HT1080 (cell line): ENCODE results near the gene ATP13A5. TPM values are rescaled to one million over a fixed set of nuclear protein-coding genes. Genes with fewer than 3 reads are reported as not detected.
A peak's percentile ranks its signal among the peaks of the same experiment; 100 is the strongest.

ENCODE experiments used
- DNase-seq: peaks from one replicate; pipeline ENCODE4 v3.0.0-alpha.2; 2015; ENCODE audit warnings: low read depth
- total RNA-seq: library from RNA; depleted of rRNA; stranded (reverse); fragments of >200 nt; shearing (Covaris generic); gene quantifications from 2 replicates; pipeline ENCODE4 v1.2.3, GENCODE V29; 2014

The ATP13A5 gene
- total RNA-seq, 1 experiment from 2014 or later, result not detected

DNA sequence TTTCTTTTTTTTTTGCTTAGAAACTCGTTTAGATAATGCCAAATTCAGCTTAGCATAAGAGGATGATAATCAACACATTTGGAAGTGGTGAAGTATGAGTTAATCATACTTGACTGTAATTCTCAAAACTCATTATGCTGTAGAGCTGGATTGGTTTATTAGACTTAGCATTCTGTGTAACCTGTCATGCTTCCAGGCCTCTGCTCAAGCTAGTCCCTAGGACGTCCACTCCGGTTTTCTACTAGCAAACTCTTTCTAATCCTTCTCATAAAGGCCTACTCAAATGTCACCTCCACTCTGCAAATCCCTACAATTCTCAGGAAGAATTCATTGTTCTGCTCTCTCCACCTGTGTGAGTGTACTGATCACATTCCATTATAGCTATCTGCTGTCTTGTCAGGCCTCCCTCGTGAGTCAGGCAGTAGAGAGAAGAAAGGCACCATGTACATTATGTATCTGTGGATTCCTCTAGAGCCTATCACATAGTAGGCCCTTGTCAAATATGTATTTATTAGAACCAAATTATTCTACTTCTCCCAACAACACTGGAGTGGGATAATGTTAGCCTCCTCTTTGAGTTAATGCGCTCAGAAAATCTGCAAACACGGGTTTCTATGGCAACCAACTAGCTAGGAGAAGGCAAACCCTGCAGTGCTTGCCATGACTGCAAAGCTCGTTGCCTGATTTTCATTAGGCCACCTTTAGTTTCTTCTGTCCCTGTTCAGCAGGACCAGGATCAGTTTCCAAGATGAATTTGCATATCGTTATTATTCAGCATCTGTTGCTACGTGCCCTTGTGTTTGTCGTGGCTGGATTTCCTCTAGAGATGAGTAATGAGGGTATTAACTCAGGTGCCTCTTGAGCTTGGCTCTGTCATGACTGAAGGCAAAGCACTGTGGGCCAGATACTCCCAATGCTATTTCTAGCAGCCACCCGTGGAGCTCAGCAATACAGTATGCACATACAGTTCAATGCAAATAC is 30.7 kb downstream of the ATP13A5 start:
- peak; percentile 43 for DNase-seq

DNA sequence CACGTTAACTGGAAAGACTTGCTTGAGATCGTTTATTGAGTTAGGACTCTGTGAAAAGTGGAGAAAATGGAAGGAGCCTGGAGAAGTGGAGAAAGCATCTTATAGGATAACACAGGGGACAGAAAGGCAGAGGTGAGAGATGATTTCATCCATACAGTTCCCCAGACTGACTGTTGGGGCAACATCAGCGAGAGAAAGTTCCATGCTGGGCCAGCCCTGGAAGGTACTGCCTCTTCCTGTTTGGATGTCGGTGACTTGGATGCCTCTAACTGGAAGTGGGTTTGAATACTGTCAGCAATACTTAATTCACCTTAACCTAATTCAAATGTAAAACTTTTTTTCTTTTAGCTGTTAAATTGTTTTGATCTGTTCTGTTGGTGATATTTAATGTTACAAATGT is 32.3 kb downstream of the ATP13A5 start:
- peak; percentile 20 for DNase-seq

- DNase-seq, result peak; percentile 29
These were observed 33.1 kb downstream of the ATP13A5 start for GRCh38 chr3:193345431-193345830.

GRCh38 chr3:193344486-193344885 is 34.1 kb downstream of the ATP13A5 start:
- no peak for DNase-seq

DNA sequence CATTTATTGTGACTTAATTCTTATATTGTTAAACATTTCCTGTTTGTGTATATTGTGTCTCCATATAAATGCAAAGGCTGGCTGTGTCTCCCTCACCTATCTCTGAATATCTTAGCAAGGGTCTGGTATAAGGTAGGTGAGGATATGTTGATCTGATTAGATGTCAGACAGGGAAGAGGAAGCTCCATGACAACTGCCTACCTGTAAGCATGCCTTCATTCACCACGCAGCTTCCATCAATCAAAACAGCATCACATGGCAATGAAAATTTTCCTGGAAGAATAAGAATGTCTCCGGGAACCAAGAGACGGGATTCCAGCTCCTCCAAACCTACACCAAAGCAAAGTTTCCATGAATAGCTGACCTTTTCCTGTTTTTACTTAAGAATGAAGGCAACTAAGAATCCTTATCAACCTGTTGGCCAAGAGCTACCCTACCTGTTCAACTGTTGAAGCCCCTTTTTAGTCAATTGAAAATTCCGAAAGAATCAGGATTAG is 34.8 kb downstream of the ATP13A5 start:
- no peak for DNase-seq

- no peak for DNase-seq
These were observed 36.0 kb downstream of the ATP13A5 start for GRCh38 chr3:193342551-193342950.

DNA sequence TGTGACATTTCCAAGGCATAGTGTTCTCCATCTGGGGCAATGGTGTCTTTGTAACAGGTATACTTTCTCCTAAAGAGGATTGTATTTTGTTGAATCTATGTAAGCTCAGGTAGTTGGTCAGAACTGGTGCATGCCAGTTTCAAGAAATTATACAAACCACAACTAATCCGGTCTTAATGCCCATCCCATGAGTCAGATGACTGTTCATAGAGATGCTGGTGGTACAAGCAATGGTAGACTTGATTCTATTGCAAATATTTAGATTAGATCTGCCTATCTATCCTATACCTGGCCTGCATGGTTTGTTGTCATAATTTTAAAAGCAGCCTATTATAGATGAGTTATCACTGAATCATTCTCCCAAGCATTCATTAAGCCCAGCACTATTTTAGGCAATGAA is 43.5 kb downstream of the ATP13A5 start:
- peak; percentile 88 for DNase-seq

DNA sequence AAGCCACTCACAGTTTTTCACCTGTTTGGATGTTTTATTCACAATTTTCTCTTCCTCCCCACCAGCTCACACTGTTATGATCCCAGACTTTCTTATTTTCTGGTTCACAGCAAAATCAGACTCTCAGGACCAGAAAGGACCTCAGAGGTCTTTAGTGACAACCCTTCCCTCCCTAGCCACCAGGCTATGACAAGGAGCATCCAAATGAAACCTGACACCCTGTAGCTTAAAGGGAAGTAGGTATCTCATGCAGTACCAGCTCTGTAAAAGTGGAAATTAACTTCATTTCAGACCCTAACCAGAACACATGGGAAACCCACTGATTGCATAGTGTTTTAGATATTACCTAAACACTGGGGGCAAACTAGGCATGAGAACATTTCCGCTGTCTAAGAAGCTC is 45.3 kb downstream of the ATP13A5 start:
- no peak for DNase-seq

GRCh38 chr3:193330555-193331204 is 47.9 kb downstream of the ATP13A5 start:
- no peak for DNase-seq

GRCh38 chr3:193317682-193318300 is 60.8 kb downstream of the ATP13A5 start:
- DNase-seq, result no peak

GRCh38 chr3:193314161-193314560 is 64.4 kb downstream of the ATP13A5 start:
- DNase-seq, result peak; percentile 29

DNA sequence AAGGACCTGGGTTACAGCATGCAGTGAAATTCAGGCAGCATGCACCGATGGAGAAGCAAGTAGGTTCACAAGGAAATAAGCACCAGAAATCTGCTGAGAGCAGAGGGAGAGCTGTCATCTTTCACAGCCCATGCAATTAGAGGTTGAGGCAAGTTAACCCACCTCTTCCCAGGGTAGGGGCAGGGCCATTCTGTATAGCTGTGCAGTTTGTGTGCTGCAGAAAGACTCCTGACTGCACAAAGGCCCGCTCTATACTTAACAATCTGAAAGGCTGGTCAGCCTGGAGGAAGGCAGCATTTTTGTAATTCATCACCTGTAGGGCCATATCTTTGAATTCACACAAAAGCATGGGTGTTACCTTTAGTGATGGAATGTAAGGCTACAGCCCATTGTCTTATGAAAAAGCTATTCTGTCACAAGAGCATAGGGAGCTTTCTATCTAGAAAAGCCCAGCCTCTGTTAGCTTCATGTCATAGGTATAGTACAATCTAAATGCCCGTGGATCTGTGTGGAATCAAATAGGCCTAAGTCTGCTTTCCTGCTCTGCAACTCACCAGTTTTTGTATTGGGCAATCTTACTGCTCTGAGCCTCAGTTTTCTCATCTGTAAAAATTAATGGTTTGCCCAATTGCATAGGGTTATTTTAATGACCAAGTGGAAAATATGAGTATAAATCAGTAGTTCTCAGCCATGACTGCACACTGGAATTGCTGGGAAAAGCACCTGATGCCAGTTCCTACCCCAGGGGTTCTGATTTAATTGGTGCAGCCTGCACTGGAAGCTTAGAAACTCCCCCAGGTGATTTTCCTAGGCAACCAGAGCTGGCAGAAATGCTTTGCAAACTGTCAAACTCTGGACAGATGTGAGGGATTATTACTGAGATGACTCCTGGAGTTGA is 65.2 kb downstream of the ATP13A5 start:
- DNase-seq, result no peak

- no peak for DNase-seq
These were observed 67.4 kb downstream of the ATP13A5 start for GRCh38 chr3:193310914-193311723.

GRCh38 chr3:193305356-193305755 is 73.2 kb downstream of the ATP13A5 start:
- peak; percentile 30 for DNase-seq

DNA sequence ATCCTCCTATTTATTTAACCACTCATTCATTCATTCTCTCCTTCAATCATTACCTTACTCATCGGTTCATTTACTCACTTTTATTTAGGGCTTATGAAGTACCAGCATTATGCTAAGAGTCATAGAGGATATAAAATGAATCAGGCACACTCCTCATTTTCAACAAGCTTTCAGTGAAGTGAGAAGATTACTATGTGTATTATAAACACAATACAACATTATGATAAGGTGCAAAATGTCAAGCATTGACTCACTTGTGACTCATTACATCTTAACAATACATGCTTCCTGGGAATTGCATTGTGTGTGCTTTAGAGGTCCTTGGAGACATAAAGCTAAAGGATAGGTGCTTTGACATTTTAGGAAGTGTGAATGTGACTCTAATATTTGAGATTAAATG is 77.1 kb downstream of the ATP13A5 start:
- DNase-seq, result peak; percentile 99

GRCh38 chr3:193297421-193297820 is 81.1 kb downstream of the ATP13A5 start:
- peak; percentile 98 for DNase-seq

GRCh38 chr3:193295985-193296384 is 82.6 kb downstream of the ATP13A5 start:
- no peak for DNase-seq

- DNase-seq, result peak; percentile 63
These were observed 86.2 kb downstream of the ATP13A5 start for GRCh38 chr3:193292386-193292785.

DNA sequence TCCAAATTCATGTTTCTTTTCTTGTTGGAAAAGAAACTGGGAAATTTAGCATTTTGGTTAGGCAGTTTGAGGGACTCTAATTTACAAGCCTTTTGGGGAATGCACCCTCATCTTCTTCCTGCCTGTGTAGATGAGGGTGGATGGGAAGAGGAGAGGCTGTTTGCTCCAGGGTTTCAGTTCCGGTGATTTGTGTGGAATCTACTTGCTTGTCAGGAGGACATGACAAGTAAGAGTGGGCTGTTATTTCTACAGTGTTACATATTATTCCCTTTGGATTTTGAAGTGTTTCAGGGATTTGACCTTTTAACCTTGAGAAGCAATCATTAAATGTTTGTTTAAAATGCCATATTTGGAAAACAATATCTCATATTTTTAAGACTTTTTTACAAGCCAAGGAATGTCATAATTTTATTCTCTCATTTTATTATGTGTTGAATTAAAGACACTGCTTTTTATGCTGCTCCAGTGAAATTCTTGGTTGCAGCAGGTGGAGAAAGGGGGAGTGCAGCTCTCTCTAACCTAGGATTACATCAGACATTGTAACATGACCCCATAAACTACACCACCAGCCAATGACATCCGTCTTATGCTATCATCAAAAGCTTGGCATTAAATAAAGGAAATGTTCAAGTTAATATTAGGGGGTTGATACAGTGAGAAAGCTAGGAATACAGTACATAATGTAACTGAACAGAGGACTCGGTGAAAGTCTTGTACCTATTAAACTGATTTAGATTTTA is 107.3 kb downstream of the ATP13A5 start:
- no peak for DNase-seq
